ENCODE measurements around the gene ARHGEF4.

ARHGEF4 gene

DNA sequence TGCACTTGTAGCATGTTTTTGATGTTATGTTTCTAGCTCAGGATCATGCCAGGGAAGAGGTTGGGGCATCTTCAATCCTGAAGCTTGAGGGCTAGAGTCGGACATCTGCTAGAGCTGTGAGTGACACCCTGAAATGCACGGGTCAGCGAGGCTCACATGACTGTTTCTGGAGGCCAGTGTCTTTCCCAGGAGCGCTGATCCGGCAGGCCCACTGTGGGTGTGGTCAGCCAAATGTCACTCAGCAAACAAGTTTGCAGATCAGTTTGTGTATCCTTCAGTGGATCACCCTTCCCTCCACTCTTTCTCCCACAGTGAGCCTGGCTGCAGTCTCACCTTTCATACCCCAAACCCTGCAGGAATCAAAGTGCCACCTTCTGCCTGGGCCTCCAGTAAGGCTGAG is 23.0 kb upstream of the ARHGEF4 start:
- no peaks in the 10 kb centered on the region for H3K4me1 ChIP-seq (ENCODE audit: low read length)
- no peaks in the 10 kb centered on the region for H3K9me3 ChIP-seq (replicated peaks; ENCODE audit: insufficient read depth, low read length)
- H3K79me2 ChIP-seq (ENCODE audit: low read length) = no peaks in the 10 kb centered on the region
- H3K4me3 ChIP-seq (ENCODE audit: low read length) = no peak overlapping the region
- no peak overlapping the region for H3K9ac ChIP-seq (ENCODE audit: low read length)
- TF ChIP-seq, protein P1, sequence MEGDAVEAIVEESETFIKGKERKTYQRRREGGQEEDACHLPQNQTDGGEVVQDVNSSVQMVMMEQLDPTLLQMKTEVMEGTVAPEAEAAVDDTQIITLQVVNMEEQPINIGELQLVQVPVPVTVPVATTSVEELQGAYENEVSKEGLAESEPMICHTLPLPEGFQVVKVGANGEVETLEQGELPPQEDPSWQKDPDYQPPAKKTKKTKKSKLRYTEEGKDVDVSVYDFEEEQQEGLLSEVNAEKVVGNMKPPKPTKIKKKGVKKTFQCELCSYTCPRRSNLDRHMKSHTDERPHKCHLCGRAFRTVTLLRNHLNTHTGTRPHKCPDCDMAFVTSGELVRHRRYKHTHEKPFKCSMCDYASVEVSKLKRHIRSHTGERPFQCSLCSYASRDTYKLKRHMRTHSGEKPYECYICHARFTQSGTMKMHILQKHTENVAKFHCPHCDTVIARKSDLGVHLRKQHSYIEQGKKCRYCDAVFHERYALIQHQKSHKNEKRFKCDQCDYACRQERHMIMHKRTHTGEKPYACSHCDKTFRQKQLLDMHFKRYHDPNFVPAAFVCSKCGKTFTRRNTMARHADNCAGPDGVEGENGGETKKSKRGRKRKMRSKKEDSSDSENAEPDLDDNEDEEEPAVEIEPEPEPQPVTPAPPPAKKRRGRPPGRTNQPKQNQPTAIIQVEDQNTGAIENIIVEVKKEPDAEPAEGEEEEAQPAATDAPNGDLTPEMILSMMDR (IDR thresholded peaks at IDR 0.05; ENCODE audit: low read length) = no peak
- no peak for TF ChIP-seq EZH2phosphoT487 (IDR thresholded peaks at IDR 0.05; ENCODE audit: low read length)
- TF ChIP-seq EZH2 (optimal IDR thresholded peaks at IDR 0.05; ENCODE audit: low read depth, low read length) = no peak
- no peak for DNase-seq
- H3K27me3 ChIP-seq (replicated peaks; ENCODE audit: insufficient read depth, low read length) = no peaks in the 10 kb centered on the region
- no peak overlapping the region for H2AFZ ChIP-seq (ENCODE audit: low read length)
- no peaks in the 10 kb centered on the region for H3K36me3 ChIP-seq (replicated peaks; ENCODE audit: insufficient read depth, low read length)
- no peak overlapping the region for H3K27ac ChIP-seq (ENCODE audit: low read length)
- no peaks in the 10 kb centered on the region for H3K9me2 ChIP-seq (replicated peaks; ENCODE audit: insufficient read depth, low read length)
- H4K20me1 ChIP-seq (ENCODE audit: insufficient read depth, low read length) = no peaks in the 10 kb centered on the region
- no peaks in the 10 kb centered on the region for H3F3A ChIP-seq (ENCODE audit: insufficient read depth, low read length)
- H3K4me2 ChIP-seq (ENCODE audit: low read depth, low read length) = no peak overlapping the region

DNA sequence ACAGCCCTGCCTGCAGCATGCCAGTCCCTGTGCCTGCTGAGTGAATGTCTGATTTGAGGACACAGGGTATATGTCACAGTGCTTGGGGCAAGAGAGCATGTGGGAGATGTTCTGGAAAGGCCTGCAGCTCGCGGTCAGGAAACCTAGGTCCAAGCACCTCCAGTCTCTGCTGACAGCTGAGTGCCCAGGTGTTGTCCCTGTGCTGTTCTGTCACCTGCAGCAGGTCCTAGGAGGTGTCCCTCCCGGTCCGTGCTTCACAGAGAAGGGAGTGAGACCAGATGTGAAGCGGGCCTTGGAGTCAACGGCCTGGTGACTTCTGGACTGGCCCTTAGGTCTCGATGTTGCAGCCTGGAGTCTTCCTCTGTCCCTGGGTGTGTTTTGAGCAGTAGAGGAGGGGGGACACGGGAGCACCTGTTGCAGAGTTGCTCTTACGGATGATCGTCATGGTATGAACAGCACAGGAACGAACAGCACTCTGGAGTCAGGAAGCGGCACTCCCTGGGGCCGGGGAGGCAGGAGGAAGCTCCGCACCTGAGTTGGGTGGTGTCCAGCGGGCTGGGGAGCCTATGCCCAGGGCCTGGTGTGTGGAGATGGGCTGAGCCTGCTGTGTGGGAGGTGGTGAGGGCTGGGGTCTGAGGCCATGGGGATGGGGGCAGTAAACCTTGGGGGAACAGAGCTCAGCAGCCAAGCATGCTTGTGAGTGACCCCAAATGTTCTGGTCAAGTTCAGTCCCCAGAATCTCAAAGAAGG is 21.6 kb upstream of the ARHGEF4 start:
- Histone ChIP-seq H3K27ac (ENCODE audit: low read length) (no peak overlapping the region), H3K36me3 (replicated peaks; ENCODE audit: insufficient read depth, low read length) (no peaks in the 10 kb centered on the region), H3K9me3 (replicated peaks; ENCODE audit: insufficient read depth, low read length) (no peaks in the 10 kb centered on the region), H4K20me1 (ENCODE audit: insufficient read depth, low read length) (no peaks in the 10 kb centered on the region), H3K4me2 (ENCODE audit: low read depth, low read length) (no peak overlapping the region), H2AFZ (ENCODE audit: low read length) (no peak overlapping the region), H3K9ac (ENCODE audit: low read length) (no peak overlapping the region), H3K4me3 (ENCODE audit: low read length) (no peak overlapping the region), H3K79me2 (ENCODE audit: low read length) (no peaks in the 10 kb centered on the region), H3K4me1 (ENCODE audit: low read length) (no peaks in the 10 kb centered on the region), H3K9me2 (replicated peaks; ENCODE audit: insufficient read depth, low read length) (no peaks in the 10 kb centered on the region), H3F3A (ENCODE audit: insufficient read depth, low read length) (no peaks in the 10 kb centered on the region), H3K27me3 (replicated peaks; ENCODE audit: insufficient read depth, low read length) (no peaks in the 10 kb centered on the region)
- no peak for DNase-seq
- TF ChIP-seq EZH2 (optimal IDR thresholded peaks at IDR 0.05; ENCODE audit: low read depth, low read length) (no peak), EZH2phosphoT487 (IDR thresholded peaks at IDR 0.05; ENCODE audit: low read length) (no peak)

DNA sequence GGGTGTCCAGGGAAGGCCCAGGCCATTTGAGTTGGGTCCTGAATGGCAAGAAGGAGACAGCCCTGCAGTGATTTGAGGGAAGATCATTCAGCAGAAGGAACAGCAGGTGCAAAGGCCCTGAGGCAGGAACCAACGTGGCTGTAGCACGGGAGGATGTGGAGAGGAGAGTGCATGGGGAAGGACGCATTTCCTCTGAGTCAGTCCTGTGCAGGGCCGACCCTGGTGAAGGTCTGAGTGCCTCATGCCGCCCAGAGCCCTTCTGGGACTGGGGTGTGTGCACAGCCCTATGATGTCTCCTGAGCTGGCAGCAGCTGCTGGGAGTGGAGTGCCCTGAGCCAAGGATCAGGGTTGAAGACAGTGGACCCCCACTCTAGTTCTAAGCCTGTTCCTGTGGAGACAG is 17.9 kb upstream of the ARHGEF4 start:
- no peaks in the 10 kb centered on the region for H3K9me2 ChIP-seq (replicated peaks; ENCODE audit: insufficient read depth, low read length)
- DNase-seq = no peak
- H2AFZ ChIP-seq (ENCODE audit: low read length) = no peak overlapping the region
- no peaks in the 10 kb centered on the region for H3K27me3 ChIP-seq (replicated peaks; ENCODE audit: insufficient read depth, low read length)
- TF ChIP-seq, protein P1 (IDR thresholded peaks at IDR 0.05; ENCODE audit: low read length) = no peak
- TF ChIP-seq EZH2phosphoT487 (IDR thresholded peaks at IDR 0.05; ENCODE audit: low read length) (no peak), EZH2 (optimal IDR thresholded peaks at IDR 0.05; ENCODE audit: low read depth, low read length) (no peak)
- no peak overlapping the region for H3K4me2 ChIP-seq (ENCODE audit: low read depth, low read length)
- H3K4me1 ChIP-seq (ENCODE audit: low read length) = no peaks in the 10 kb centered on the region
- no peaks in the 10 kb centered on the region for H4K20me1 ChIP-seq (ENCODE audit: insufficient read depth, low read length)
- no peaks in the 10 kb centered on the region for H3K79me2 ChIP-seq (ENCODE audit: low read length)
- H3F3A ChIP-seq (ENCODE audit: insufficient read depth, low read length) = no peaks in the 10 kb centered on the region
- H3K4me3 ChIP-seq (ENCODE audit: low read length) = no peak overlapping the region
- no peak overlapping the region for H3K9ac ChIP-seq (ENCODE audit: low read length)
- no peaks in the 10 kb centered on the region for H3K9me3 ChIP-seq (replicated peaks; ENCODE audit: insufficient read depth, low read length)
- H3K27ac ChIP-seq (ENCODE audit: low read length) = no peak overlapping the region
- H3K36me3 ChIP-seq (replicated peaks; ENCODE audit: insufficient read depth, low read length) = no peaks in the 10 kb centered on the region

DNA sequence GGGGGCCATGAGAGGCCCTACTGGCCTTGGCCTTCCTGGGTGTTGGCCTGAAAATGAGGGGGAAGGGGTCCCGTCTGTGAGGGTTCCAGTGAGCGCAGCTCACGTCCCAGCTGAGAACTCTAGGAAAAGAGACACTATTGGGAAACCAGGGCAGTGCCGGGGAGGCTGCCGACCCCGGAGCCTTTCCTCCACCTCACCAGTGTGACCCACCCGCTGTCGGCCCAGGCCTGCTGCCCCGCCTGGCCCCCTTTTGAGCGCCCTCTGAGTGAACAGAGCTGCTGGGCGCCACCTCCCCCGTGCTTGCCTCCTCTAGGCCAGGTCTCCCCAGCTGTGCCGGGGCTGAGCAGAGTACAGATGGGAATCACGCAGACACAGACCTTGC is 17.5 kb upstream of the ARHGEF4 start:
- H3K4me3 ChIP-seq (ENCODE audit: low read length) = no peak overlapping the region
- H3K9ac ChIP-seq (ENCODE audit: low read length) = no peak overlapping the region
- no peak for DNase-seq
- H2AFZ ChIP-seq (ENCODE audit: low read length) = no peak overlapping the region
- no peaks in the 10 kb centered on the region for H3K4me1 ChIP-seq (ENCODE audit: low read length)
- H3K27me3 ChIP-seq (replicated peaks; ENCODE audit: insufficient read depth, low read length) = no peaks in the 10 kb centered on the region
- H3K9me3 ChIP-seq (replicated peaks; ENCODE audit: insufficient read depth, low read length) = no peaks in the 10 kb centered on the region
- no peaks in the 10 kb centered on the region for H4K20me1 ChIP-seq (ENCODE audit: insufficient read depth, low read length)
- no peak overlapping the region for H3K4me2 ChIP-seq (ENCODE audit: low read depth, low read length)
- H3F3A ChIP-seq (ENCODE audit: insufficient read depth, low read length) = no peaks in the 10 kb centered on the region
- H3K36me3 ChIP-seq (replicated peaks; ENCODE audit: insufficient read depth, low read length) = no peaks in the 10 kb centered on the region
- TF ChIP-seq, protein P1 (IDR thresholded peaks at IDR 0.05; ENCODE audit: low read length) = no peak
- TF ChIP-seq EZH2phosphoT487 (IDR thresholded peaks at IDR 0.05; ENCODE audit: low read length) (no peak), EZH2 (optimal IDR thresholded peaks at IDR 0.05; ENCODE audit: low read depth, low read length) (no peak)
- no peaks in the 10 kb centered on the region for H3K9me2 ChIP-seq (replicated peaks; ENCODE audit: insufficient read depth, low read length)
- H3K79me2 ChIP-seq (ENCODE audit: low read length) = no peaks in the 10 kb centered on the region
- H3K27ac ChIP-seq (ENCODE audit: low read length) = no peak overlapping the region
